GM19035 (cell line): Measurements from ENCODE around the gene BTRC.

Experiments
- ATAC-seq: cut with Tn5 transposase; IDR thresholded peaks from one replicate; pipeline ENCODE4 v1.9.1; 2021; ENCODE audit not compliant: unreplicated experiment

Gene BTRC

GRCh38 chr10:101441541-101442455 is 87.8 kb downstream of the BTRC start:
- no peak for ATAC-seq

DNA sequence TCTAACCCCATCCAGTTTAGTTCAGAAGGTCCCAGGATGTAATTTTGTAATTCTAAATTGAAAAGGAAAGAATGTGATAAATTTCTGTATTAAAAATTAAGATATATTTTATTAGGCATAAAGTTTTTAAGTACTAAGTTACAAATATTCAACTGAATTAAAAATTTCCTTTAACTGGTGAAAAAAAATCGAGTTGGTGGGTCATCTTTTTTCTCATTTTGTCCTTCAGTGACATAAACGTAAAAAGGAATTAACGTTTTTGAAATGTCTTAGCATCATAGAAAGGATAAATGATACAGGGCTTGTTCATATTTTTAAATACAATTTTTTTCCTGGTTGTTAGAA is 88.5 kb downstream of the BTRC start:
- ATAC-seq, result no peak

DNA sequence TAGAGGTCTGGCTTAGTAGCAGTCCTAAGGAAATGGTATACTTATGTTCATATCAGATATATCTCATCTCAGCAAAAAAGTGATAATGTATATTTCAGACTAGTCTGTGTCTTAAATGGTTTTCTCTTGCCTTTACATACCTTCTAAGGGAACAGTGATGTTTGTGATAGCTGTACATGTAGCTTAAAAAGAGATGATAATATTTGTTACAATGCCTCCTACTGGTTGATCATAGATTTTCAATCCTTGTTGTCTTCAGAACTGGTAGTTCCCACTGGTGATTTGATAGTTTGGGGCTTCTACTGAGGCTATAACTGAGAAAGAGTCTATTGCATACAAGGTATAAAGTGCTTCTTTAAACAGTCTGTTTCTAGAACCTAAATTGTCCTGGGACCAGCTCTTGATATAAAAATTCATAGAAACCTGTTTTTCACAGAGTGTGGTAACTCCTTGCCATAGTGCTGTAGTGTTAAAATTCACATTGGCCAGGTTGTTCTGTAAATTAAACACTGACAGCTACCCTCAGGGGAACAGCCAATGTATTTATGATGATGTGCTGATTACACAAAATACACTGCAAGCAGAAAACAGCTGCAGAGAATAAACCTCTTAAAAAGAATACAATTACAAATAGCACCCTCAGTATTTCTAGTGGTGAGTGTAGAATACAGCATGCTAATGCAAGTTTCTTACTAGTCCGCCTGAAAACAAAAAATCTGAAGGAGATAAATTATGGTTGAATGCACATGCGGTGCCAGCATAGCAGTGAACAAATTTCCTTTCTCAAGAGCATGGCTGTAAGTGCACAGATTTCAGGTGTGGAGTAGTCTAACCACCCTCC is 90.3 kb downstream of the BTRC start:
- ATAC-seq, result no peak

DNA sequence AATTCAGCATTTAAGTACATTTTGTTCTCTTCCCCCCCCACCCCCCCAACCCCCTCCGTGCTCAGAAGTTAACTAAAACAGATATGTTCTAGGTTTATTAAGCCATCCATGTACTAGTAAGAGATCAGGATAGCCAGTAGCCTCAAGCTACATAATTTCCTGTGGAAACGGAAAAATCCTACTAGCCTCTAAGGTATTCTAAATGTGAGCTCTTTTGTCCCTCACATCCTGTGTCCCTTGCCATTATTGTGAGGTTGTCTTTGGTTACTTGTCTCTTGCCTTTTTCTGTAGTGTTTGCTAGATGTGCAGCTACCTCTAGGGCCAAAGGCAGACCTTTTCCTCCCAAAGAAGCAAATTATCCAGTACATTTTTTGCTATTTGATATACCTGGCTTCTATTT is 92.1 kb downstream of the BTRC start:
- no peak for ATAC-seq

DNA sequence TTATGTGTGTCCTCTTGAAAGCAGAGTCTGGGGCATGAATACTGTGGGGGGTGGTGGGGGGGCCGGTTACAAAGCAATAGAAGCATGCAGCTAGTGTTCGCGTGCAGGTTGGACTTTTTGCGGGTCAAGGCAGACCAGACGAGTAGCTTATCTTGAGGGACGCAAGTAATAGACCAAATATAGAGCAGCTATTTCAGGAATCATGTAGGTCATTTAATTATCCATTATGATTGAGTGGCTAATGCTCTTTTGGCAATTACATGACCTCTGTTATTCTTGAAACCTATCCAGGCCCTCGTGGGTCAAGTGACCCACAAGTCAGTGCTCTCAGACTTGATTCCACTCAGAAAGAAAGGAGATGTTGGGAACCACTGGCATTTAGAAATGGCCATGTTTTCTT is 93.0 kb downstream of the BTRC start:
- ATAC-seq, result no peak

DNA sequence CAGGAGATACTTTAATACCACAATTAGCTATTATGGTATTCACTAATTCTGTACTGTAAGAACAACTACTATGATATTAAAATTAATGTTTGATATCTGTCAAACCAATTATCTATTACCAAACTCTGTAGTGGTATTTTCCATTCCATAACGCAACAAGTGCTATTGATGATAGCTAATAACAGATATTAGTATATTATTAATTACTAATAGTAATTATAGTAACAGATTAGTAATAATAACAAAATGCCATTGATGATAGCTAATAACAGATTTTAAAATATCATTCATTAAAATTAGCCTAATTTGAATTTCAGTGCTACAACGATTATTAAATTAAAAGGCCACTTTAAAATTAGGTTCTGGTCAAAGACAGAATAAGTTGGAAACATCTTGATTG is 93.5 kb downstream of the BTRC start:
- ATAC-seq, result no peak

DNA sequence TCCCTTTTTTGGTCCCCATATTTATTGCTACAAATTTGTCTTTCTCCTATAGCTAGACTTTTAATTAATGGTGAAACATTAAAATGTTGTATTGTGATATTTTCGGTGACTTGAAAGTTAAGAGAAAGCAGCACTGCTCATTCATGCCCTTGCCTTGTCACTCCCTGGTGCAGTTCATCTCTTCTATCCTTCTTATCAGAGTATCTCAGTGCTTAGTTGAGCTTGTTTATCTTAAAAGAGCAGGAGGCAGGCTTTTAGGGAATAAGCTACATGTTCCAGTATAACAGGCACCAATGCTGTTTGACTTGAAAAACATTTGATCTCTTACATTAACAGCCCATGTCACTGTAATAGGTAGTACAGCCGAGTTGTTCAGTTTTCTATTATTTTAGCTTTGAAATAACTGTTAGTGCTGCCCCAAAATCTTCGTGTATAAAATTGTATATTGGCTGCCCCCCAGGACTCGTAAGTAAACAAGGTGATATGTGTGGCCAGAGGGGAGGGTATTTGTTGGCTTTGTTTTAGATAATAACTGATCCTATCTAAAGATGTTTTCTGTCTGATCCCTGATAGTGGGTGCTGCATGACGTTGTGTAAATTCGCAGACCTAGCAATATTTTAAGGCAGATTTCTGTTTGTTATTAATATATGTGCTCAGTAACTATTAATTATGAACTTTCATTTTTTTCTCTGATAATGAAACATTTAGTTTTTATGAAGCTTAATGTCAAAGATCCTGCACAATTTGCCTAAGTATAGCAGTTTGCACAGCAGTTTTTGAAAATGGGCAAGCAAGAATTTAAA is 96.5 kb downstream of the BTRC start:
- no peak for ATAC-seq

- no peak for ATAC-seq
These were observed 97.3 kb downstream of the BTRC start for GRCh38 chr10:101451261-101451660.

DNA sequence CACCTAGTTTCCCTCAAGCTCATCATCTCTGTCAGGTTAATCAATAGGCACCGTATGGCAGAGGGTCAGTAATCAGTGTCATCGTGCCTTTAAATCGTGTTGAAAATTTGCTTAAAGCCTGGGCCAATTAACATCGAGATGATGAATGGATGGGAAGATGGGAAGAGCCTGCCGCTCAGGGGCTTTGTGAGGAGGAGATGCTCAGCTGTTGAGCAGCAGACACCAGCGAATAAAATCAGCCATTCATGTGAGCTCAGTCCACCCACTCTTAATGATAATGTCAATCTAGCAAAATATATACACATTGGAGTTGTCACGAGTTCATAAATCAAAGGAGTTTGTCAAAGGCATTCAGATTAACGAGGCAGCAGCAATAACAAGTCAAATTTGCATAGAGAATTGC is 97.7 kb downstream of the BTRC start:
- ATAC-seq, result no peak

DNA sequence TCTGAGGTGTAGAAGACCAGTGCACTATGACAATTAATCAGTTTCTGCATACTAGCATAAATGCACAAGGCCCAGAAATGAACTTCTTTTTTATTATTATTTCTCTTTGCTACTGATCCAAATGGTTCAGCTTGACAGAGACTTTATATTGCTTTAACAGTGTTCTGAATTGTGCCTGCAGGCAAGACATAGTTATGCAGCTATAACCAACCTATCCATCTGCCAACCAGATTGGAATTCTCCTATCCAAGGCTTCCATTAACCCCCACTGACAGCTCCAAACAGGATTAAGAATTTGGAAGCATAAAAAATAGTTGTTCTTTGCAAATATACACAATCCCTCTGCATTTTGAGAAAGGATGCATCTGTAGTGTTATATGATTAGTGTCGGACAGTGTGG is 98.2 kb downstream of the BTRC start:
- no peak for ATAC-seq

GRCh38 chr10:101452593-101452992 is 98.6 kb downstream of the BTRC start:
- no peak for ATAC-seq

DNA sequence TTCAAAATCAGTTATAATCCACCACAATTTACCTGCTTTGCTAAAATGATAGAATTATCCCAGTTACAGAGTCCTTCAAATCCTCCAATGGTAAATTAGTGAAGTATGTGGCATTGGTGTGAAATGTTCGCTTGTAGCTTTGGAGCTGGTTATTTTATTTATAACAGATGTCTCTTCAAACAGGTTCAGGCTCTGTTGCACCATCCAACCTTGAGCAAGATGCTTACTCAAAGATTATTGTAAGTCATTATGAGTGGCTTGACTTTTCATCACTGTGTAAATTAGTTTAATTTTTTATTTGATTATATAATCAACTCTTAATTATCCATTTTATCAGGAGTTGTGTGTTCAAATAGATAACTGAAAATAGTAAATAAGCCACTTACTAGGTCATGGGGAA is 99.4 kb downstream of the BTRC start:
- ATAC-seq, result no peak

- no peak for ATAC-seq
These were observed 100.1 kb downstream of the BTRC start for GRCh38 chr10:101453791-101454718.

DNA sequence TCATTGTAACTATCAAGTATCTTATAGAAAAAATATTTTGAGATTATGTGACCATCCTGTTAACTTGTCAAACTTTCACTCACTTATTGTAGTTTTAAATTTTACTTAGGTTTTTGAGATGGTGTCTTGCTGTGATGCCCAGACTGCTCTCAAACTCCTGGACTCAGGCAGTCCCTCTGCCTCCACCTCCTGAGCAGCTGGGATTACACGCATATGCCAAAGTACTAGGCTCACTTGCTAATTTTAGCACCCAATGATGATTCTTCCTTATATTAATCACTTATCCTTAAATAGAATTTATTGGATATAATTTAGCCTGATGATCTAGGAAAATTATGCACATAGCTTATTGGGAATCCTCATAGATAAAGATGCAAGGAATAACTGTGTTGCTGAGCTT is 104.9 kb downstream of the BTRC start:
- no peak for ATAC-seq

DNA sequence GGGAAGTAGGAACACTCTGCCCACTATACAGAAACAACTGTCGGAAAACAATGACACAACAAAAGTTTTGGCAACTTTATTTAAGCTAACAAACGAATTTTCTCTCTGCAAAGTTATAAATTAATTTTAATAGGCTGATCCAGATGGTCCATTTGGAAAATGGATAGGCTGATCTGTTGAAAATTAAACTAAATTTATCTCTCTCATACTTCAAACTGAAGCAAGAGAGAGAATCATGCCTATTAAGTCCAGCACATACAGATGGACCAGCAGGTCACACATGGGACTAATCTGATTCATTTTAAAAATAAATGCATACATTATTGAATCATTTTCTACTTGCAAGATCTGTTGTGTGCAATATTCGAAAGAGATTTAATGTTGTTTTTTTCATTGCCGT is 110.1 kb downstream of the BTRC start:
- ATAC-seq, result no peak

DNA sequence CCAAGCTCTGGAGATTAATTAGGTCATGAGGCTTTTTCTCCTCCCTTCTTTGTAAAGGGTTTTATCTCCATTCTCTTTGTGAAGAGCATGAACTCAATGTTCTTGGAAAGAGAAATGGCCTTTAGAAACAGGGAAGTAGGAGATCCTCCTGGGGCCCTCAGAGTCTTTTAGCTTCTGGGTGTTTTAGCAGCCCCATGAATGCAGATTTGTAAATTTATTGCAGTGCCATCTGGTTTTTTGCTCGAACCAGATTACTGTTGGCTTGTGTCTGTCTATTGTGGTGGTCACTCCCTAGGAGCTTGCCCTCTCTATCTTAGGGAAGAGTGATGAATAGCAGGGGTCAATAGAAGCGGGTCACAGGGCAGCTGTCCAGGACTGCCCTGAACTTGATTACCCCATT is 110.6 kb downstream of the BTRC start:
- ATAC-seq, result no peak

DNA sequence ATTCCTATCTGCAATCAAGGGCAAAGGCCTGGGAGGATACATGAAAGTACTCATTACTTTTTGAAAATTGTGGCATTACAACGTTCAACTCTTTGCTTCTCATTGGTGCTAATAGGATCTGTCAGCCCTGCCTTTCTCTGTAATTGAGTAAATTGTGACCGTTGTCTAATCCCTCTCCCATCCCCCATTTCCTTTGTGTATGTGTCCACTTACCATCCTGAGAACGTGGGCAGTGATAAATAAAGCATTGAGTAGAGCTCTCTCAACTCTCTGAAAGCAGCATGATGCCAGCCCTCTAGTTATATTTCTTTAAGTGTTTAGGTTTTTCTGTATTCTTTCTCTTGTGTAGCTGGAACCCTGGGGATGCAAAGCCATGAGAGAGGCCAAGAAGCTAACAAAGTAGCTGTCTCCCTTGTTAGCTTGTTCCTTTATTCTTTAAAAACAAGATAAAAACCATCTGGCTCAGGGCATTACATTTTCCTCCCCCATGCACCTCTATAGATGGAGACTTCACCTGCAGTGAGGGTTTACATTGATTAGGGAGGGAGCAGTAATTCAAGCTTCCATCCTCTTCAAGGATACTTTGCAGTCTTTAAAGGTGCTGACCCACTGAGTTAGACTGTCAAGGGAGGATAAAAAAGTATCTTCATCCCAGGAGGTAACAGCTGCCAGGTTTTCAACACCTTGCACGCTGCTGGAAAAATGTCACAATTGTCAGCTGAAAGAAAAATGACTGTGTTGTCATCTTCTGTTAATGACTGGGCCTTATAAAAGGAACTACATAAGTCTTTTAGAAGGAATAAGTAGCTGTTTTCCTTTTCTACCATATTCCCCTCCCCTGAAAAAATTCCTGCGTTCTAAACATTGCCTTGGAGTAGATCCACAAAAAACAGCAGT is 112.3 kb downstream of the BTRC start:
- ATAC-seq, result no peak

GRCh38 chr10:101467286-101467770 is 113.4 kb downstream of the BTRC start:
- no peak for ATAC-seq

DNA sequence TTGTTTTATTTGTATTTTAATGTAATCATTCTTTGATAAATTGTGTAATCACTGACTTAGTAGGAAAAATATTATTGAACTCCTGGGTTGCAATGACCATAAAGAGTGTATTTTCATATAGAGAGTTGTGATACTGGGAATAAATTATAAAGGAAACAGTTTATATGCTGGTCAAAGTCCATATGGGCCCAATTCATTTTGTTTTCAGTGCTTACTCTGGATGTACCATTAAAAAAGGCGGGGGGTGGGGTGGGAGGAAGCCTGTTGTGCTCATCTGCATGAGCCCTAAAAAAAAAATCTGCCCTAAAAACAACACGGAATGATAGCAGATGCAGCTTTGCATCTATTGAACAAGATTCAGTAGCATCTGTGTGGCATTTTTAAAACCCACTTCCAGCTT is 114.2 kb downstream of the BTRC start:
- no peak for ATAC-seq
